Sigmoid colon (tissue), 3 donors: ENCODE measurements around the gene NRTN.

Experiments used
- CTCF ChIP-seq, 4 experiments: fragments of 450-650 bp in 3 of 4; fragments of 200-600 bp in 1 of 4; IDR thresholded peaks; one replicate each; pipeline ENCODE4 v1.5.1; 2016 to 2019; ENCODE audit warnings: antibody characterized with exemption in 4 of 4, mild to moderate bottlenecking in 3 of 4, moderate library complexity in 2 of 4
- POLR2A ChIP-seq, 2 donors: fragments of 450-650 bp; IDR thresholded peaks; one replicate each; pipeline ENCODE4 v1.6.1; 2016; ENCODE audit warnings: antibody characterized with exemption in 2 of 2, mild to moderate bottlenecking in 2 of 2, moderate library complexity in 2 of 2

DNA sequence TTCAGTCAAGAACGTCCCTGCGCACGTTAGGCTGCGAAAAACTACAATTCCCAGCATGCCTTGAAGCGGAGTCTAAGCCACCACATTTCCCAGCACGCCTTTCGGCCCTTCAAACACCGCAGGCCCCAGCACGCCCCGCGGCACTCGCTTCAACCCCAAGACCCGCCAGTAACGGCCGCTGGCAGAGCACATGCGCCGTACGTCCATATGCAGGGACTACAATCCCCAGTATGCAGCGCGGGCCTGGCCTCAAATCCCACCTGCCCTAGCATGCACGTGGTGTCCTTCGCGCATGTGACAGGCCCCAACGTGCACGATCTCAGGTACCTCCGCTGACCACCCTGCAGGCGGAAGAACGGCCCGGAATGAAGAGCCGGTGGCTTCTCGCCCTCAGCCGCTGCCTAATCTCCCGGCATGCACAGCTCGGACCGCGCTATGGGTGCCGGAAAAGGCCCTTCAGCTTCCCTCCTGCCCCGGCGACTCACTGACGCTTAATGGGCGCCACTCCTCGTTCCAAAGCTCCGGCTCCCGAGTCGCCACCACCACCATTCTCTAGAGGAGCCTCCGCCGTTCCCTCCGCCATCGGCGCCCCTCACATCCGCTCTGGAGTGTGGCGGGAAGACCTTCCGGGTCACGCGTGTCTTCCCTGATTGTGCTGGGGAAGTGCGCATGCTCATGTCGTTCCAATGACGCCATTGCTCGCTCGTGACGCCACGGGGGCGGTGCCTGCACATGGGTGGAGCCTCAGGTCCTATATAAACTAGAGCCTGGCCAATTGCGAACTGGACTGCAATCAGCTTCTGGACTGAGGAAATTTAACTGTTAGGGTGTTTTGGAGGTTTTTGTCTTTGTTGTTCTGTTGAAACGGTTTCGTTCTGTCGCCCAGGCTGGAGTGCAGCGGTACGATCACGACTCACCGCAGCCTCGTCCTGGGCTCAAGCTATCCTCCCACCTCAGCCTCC lies 14.0 kb upstream of the NRTN start, which contains the start of gene DUS3L:
- TF ChIP-seq CTCF (IDR thresholded peaks at IDR 0.05) (no peak), POLR2A (IDR thresholded peaks at IDR 0.05) (peak; percentile 63 to 66)
